ENCODE data around the gene MTRR.

GRCh38 chr5:7867260-7867659 is 1.7 kb upstream of the MTRR start:
- TF ChIP-seq, protein P1, sequence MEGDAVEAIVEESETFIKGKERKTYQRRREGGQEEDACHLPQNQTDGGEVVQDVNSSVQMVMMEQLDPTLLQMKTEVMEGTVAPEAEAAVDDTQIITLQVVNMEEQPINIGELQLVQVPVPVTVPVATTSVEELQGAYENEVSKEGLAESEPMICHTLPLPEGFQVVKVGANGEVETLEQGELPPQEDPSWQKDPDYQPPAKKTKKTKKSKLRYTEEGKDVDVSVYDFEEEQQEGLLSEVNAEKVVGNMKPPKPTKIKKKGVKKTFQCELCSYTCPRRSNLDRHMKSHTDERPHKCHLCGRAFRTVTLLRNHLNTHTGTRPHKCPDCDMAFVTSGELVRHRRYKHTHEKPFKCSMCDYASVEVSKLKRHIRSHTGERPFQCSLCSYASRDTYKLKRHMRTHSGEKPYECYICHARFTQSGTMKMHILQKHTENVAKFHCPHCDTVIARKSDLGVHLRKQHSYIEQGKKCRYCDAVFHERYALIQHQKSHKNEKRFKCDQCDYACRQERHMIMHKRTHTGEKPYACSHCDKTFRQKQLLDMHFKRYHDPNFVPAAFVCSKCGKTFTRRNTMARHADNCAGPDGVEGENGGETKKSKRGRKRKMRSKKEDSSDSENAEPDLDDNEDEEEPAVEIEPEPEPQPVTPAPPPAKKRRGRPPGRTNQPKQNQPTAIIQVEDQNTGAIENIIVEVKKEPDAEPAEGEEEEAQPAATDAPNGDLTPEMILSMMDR (IDR thresholded peaks at IDR 0.05; ENCODE audit: low read depth, low read length): no peak
- no peak for TF ChIP-seq EZH2phosphoT487 (IDR thresholded peaks at IDR 0.05; ENCODE audit: low read depth)

Data from OCI-LY3 (cell line).